ENCODE data around the gene NR1I3. TPM values are rescaled to one million over a fixed set of nuclear protein-coding genes. Genes with fewer than 3 reads are reported as not detected.
"Not testable (repeated sequence)": the region's sequence is repeated elsewhere in the genome, so short reads cannot be mapped to it uniquely, and the experiment has no call there.

The NR1I3 gene
- polyA plus RNA-seq (ENCODE audit: insufficient read length in 10 of 10), result 1 to 10 TPM in 3 of 10 donors, under 1 TPM in 7; 0.58 to 1.4 (median 0.75) TPM
- long read RNA-seq, donor 1, result 0 reads
- long read RNA-seq, donor 2, result 0 reads
- long read RNA-seq, donor 3, result 0 reads
- long read RNA-seq, donor 4, result 0 reads
- long read RNA-seq, donor 5, result 0 reads
- long read RNA-seq, donor 6, partial matches to known transcripts, result 13 of 13 reads
- long read RNA-seq, donor 6, other reads (novel, unspliced or antisense), result 0 of 13 reads
- long read RNA-seq, donor 7, result 0 reads
- long read RNA-seq, donor 8, result 0 reads
- long read RNA-seq, donor 9, result 0 reads

- DNase-seq, result no peak
These were observed at the start of gene NR1I3 for GRCh38 chr1:161238039-161238473. Gene NR1I3, minus strand, starts transcription at chr1:161238203. Its CDS starts 1,638 bp downstream, at chr1:161236565.

GRCh38 chr1:161287482-161288054, 49.6 kb upstream of the NR1I3 start:
- DNase-seq, result no peak

GRCh38 chr1:161285521-161285920, 47.5 kb upstream of the NR1I3 start:
- no peak for DNase-seq

- DNase-seq, result no peak
These were observed 47.1 kb upstream of the NR1I3 start for GRCh38 chr1:161285113-161285512.

GRCh38 chr1:161282991-161283390, 45.0 kb upstream of the NR1I3 start:
- DNase-seq, result no peak

GRCh38 chr1:161274874-161275273, 36.9 kb upstream of the NR1I3 start:
- DNase-seq, result no peak

GRCh38 chr1:161273402-161273801, 35.4 kb upstream of the NR1I3 start:
- no peak for DNase-seq

GRCh38 chr1:161267321-161267720, 29.3 kb upstream of the NR1I3 start:
- DNase-seq, result no peak

GRCh38 chr1:161266836-161267235, 28.8 kb upstream of the NR1I3 start:
- no peak for DNase-seq

- DNase-seq, result no peak
These were observed 28.2 kb upstream of the NR1I3 start for GRCh38 chr1:161266202-161266601.

GRCh38 chr1:161265305-161265704, 27.3 kb upstream of the NR1I3 start:
- DNase-seq, result no peak

GRCh38 chr1:161261261-161262235, 23.5 kb upstream of the NR1I3 start:
- no peak for DNase-seq

- DNase-seq, result no peak
These were observed 22.6 kb upstream of the NR1I3 start for GRCh38 chr1:161260376-161261260.

GRCh38 chr1:161259765-161260164, 21.8 kb upstream of the NR1I3 start:
- no peak for DNase-seq

GRCh38 chr1:161259345-161259702, 21.3 kb upstream of the NR1I3 start:
- no peak for DNase-seq

- peak; percentile 12 to 62 (median 23) for DNase-seq
These were observed 20.7 kb upstream of the NR1I3 start, which contains the start of gene PCP4L1 for GRCh38 chr1:161258439-161259344. Gene PCP4L1, plus strand, starts transcription at chr1:161258745. Its CDS starts 230 bp downstream, at chr1:161258975.

- DNase-seq, result not testable (repeated sequence)
These were observed 19.1 kb upstream of the NR1I3 start for GRCh38 chr1:161257109-161257508.

GRCh38 chr1:161255955-161256520, 18.0 kb upstream of the NR1I3 start:
- not testable (repeated sequence) for DNase-seq

GRCh38 chr1:161255302-161255701, 17.3 kb upstream of the NR1I3 start:
- not testable (repeated sequence) for DNase-seq

- no peak for DNase-seq
These were observed 13.6 kb upstream of the NR1I3 start for GRCh38 chr1:161251579-161251978.
